Limb (tissue), 2 donors: ENCODE data around the gene PREX1.
"Not testable (repeated sequence)": the region's sequence is repeated elsewhere in the genome, so short reads cannot be mapped to it uniquely, and the experiment has no call there.

Source experiments
- DNase-seq, 2 donors: peaks; one replicate each; pipeline ENCODE4 v3.0.0-alpha.2; 2016; ENCODE audit errors: extremely low spot score in 2 of 2

PREX1 gene

DNA sequence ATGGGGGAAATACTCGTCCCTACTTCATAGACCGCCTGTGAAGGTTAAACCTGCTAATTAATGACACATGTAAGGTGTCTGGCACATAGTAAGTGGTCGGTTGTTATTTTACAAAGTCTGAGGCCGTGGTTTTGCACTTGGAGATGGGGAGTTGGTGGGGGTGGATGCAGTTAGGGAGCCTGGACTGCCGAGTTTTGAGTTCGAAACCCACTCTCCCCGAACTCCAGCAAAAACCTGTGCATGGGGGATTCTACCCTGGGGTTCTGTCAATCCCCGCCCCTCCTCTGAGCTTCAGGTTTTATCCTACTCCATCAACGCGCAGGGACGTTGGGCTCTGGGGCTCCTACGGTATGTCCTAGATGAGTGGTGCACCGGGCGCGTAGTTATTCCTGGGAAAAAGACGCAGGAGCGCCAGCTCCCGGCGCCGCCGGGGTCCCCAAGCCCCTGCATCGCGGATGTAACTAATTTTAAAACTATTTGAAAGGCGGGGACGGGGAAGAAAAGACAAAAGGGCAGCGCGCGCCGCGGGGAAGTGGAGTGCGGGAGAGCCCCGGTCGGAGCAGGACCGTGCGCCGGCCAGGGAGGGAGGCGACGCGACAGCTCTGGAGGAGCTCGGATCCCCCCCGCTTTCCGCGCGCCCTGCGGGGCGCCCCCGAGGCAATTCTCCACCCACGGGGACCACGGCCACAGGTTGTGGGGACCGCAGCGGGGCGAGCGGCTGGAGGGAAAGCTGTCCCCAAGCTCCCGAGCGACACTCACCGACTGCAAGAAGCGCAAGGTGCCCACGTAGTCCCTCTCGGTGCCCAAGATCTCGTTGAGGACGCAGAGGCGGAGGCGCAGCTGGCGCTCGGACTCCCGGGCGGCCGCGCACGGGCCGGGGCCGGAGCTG is 672 bp downstream of the PREX1 start:
- DNase-seq, result peak in 1 of 2 donors; percentile 66

DNA sequence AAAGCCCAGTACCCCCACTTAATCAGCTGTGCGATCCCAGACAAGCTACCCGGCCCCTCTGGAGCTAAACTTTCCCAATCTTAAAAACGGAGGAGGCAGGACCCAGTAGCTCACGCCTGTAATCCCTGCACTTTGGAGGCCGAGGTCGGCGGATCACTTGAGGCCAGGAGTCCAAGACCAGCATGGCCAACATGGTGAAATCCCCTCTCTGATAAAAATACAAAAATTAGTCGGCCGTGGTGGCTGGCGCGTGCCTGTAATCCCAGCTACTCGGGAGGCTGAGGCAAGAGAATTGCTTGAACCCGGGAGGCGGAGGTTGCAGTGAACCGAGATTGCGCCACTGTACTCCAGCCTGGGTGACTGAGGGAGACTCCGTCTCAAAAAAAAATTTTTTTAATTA is 1.3 kb downstream of the PREX1 start:
- not testable (repeated sequence) for DNase-seq

DNA sequence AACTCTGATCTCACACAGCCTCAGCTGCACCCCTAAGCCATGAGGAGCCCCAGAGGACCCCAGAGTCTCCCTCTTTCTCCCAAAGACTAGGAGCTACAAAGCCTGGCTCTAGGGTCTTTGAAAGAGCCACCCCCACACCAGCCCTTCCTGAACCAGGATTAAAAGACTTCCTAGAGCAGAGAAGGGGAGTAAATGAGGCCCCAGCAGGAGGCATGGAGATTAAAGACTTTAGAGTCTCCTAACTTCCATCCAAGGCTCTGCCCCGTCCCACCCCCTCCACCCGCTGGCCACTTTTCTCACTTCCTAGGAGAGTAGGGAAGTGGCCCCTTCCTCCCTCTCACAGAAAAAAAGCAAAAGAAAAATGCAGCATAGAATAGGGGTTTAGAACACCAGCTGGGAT is 1.7 kb downstream of the PREX1 start:
- DNase-seq, result no peak

DNA sequence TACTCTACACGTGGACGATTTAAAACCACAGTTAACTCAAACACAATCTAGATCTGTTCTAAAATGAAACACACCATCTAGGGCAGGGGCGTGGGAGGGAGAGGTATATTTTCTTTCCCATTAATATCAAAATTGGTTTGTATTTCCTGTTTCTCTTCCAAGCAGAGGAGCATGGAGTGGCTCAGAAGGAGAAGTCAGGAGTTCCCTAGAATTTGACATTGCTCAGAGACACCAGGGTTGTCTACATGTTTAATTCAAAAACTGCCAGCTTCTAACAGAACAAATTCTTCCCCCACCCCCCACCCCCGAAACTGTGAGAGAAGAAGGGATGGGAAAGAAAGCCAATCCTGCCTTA is 2.3 kb downstream of the PREX1 start:
- DNase-seq, result no peak

DNA sequence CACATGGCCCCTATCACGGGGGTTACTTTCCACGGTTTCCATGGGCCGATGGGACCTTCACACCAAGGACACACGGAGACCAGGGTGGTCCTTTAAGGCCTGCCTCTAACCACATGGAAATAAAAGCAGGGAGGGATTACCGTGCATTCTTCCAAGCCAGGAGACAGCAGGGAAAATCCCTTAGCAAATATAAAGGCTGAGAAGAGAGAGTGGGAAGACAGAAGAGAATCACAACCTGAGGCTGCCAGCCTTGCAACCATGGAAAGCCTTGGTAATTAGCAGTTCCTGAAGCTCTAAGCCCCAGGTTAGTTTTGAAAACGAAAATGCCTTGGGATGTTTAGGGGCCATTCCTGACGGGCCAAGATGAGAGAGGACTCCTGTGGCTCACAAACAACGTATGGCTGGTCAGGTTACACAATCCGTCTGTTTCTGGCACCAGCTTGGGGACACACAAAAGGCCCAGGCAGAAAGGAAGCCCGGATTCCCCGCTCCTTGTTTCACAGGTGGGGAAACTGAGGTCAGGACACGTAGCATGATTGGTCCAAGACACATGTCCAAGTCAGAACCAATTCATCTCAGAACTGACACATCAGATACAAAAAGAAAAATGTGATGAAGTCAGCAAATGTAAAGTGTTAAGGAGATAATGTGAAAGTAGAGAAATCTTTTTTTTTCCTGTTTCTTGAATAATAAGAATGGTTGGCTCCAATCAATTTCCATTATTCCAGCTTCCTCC is 2.8 kb downstream of the PREX1 start:
- no peak for DNase-seq

DNA sequence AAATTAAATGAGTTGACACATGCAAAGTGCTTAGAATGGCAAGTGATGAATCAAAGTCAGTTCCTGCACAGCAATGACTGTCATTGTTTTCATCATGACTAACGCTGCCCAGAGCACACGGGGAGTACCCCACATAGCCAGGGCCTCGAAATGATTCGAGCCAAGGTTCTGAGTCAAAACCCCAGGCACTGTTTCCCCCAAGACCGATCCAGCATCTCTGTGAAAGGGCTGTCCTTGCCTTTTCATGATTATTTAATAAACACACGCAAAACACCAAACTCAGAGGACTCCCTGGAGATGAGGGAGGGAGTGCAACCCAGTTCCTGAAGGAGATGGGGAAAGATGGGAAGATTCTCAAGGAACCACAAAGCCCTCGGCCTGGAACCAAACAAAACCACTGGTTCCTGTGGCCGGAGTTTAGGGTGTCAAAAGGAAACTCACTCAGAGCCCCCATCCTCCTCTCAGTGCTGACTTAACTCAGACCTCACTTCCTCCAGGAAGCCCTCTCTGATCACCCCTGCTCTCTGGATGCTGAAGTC is 3.8 kb downstream of the PREX1 start:
- no peak for DNase-seq

DNA sequence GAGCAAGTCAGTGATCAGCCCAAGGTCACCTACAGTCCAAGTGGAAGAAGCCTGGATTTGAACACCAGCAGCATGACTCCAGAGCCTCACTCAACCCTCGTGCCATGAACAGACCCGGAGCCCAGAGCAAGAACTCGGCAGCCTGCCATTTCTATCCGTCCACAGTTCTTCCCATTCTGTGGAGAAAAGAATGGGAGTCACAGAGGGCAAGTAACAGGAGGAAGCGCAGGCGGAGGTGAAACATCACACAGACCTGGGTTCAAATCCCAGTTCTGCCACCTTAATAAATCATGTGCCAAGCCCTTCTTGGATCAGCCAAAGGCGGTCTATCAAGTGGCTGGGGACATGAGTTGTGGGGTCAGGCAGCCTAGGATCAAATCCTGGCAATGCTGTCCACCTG is 4.3 kb downstream of the PREX1 start:
- DNase-seq, result no peak

DNA sequence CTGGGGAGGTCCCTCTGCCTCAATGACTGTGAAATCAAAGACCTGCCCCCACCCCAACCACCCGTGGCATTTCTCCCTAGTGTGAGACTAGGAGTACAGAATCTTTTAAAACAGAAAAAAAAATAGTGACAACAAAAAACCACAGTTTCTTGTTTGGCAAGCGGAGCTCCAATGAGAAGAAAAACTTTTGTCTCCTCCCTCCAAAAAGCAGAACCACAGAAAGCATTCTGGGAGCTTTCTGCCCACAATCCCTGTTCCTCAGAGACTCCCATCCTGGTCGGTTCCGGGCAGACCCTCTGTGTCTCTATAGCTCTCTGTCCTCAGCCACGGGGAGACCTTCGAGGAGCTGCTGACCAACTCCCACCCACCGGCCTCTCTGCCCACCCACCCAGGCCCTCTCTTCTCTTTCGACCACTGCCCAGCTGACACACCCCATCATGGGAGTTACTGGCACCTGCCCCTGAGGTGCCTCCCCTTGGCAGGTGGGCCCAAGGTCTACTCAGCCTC is 4.9 kb downstream of the PREX1 start:
- no peak for DNase-seq

DNA sequence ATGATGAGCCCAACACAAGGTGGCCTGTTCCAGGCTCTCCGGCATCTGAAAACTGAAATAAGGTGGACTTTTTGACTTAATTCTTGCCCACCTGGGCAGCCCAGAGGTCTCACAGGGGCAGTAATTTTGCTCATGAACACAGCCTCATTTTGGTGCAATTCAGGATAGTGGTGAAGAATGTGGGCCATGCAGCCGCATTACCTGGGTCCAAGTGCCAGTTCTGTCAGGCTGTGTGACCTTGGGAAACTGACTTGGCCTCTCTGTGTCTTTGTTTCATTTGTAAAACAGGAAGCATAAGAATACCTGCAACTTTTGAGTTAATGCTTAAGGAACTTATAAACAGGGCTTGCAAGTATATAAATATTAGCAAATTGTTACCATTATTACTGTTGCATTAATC is 5.6 kb downstream of the PREX1 start:
- DNase-seq, result no peak

DNA sequence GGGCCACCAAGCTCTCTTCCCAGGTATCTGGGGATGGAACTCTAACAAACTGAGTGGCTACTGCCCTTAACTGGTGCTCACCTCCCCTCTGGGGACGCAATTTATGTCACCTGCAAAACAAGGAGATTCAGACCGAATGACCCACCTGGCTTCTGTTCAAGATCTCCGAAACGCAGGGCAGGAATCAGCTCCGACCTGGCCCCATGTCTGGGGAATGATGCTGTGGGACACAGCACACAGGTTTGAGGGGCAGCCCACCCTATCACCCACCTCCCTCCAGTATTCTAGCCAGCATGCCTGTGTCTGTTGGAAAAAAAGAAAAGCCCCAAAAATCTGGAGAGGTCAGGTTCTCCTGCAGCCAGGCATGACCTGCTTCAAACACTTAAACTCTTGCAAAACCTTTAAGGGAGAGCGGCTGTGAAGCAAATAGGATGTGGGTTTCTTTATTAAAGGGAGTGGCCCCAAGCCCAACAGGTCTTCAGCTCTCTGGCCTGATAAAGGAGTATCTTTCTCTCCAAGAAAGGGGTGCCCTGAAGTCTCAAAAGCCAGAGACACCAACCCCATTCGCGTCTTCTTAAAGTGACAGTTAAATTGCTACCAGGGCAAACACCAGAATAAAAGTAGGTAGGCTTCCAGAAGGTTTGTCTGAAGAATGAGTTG is 6.4 kb downstream of the PREX1 start:
- no peak for DNase-seq

DNA sequence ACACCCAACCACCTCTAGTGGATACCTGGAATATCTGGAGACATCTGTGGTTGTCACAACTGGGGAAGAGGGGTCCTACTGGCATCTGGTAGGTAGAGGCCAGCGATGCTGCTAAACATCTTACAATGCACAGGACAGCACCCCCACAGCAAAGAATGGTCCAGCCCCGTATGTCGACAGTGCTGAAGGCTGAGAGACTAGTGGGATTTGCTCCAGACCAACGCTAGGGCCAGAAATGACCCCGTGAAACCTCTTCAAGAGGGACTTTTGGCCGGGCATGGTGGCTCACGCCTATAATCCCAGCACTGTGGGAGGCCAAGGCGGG is 7.2 kb downstream of the PREX1 start:
- no peak for DNase-seq

DNA sequence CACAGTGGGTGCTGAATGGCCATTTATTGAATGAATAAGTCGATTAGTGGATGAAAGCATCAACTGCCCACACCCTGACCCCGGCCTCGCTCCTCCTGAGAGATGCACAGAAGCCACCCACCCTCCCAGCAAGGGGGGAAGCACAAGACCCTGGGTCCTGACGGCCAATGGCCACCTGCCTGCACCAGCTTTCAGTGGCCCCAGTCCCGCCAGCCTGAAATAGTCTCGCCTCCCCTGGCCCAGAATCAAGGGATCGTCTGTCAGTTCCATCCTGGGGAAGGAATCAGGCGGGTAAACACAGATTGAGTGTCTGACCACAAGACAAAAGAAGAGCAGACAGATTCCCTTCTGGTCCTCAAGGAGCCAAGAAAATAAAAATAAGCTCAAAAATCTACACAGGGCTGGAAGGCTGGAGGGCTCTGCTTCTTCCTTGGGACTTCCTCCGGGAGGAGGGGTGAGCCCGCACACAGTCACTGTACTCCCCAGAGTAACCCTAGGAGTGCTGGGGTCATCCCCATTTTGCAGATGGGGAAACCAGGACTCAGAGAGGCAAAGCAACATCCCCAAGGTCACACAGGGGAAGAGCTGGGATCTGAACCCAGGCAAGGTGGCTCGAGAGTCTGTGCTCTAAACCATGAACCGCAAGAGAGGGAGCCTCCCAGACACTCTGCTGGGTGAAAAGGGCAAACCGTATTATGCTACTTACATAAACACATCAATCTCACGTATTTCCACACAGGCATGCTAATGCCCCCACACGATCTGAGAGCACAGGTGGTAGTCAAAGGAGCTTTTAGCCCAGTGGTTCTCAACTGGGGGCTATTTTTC is 7.8 kb downstream of the PREX1 start:
- no peak for DNase-seq

DNA sequence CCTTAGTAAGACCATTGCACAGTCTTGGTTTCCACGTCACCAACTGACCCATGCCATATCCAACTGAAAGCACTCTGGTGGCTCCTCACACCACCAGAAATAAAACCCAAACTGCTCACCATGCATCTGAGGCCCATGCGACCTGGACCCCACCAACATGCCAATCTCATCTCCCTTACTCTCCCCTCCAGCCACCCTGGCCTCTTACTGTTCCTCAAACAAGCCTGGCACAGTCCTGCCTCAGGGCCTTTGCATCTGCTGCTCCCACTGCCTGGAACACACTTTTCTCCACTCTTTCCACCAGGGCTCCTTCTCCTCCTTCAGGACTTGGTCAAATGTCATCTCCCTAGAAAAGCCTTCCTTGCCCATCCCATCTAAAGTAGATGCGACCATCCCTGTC is 8.7 kb downstream of the PREX1 start:
- no peak for DNase-seq

DNA sequence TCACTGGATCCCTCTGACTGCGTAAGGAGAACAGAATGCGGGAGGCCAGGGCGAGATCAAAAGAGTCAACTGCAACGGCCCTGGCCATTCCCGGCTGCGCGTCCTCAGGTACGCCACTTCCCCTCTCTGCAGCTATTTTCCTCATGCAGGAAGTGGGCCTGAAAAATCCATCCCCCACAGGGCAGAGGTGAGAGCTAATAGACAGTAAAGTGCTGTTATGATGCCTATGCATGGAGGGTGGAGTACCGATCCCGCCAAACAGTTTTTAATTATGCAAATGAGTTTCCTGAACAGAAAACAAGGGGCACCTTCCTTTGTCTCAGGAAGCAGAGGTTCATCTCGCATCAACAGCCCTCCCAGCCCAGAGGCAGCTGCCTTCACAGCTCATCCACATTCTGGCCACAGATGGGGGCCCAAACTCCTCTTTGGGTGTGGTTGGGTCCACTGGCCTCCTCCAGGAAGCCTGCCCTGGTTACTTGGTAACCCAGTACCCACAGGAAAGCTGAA is 9.3 kb downstream of the PREX1 start:
- no peak for DNase-seq

DNA sequence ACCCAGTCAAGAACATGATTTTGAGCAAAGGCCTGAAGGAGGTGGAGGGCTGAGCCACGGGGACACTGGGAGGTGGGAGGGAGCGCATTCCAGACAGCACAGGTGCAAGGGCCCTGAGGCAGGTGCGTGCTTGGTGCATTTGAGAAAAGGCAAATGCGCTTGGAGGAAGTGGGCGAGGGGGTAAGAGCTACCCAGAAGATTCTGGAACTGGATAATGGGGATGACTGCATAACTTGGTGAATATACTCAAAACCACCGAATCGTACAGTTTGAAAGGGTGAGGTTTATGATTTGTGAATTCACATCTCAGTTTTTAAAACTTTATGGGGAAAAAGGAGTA is 9.8 kb downstream of the PREX1 start:
- DNase-seq, result no peak

DNA sequence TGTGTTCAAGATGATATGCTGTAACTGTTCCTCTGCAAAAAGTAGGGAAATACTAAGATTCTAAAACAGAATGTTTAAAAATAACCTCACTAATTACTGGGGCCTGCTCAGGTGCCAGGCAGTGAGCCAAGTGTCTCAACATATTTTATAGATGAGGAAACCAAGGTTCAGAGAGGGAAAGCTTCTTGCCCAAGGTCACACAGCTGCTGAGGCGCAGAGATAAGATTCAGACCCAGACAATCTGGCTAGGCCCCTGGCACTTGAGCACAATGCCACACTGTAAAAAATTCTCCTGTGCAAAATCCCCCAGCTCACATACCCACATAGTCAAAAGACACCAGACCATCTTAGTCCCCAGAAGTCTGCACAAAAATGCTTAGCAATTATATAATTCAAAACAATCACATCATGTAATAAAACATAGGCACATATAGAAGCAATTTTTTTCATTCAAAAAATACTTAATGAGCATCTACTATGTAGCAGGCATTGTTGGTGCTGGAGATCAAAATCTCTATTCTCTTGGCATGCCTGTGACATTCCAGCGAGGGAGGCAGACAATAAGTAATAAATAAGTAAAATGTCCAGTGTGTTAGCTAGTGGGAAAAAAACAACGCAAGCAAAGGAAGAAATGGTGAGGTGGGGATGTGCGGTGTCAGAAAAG is 10.3 kb downstream of the PREX1 start:
- DNase-seq, result no peak

DNA sequence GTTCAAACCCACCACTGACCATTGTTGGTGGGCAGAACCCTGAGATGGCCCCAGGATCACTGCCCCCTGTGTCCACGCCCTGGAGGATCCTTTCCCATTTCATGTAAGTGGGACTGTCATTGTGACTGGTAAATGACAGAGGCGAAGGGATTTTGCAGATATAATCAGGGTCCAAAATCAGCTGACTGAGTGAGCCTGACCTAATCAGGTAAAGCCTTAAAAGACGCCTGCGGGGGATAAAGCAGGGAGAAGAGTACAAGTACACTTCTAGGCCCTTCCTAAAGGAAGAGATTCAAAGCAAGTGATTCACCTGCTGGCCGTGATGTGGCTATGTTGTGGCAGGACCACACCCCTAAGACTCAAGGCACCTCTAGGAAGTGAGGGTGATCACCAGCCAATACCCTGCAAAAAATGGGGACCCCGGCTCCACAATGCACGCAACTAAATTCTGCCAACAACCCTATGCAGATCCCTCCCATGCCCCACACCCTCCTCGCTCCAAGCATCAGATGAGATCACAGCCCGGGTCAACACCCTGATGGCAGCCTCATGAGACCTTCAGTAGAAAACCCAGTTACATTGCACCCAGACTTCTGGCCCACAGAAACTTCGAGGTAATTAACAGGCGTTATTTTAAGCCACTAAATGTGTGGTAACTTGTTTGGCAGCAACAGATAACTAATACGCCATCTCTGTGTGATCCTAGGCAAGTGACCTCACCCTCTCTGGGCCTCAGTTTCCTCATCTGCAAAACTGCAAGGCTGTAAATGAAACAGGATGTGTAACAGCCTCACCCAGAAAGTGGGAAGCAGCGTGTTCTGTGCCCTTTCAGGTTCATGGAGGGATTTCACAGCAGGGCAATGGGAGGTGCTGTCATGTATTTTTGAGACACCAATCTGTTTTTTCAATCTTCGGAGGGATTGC is 11.3 kb downstream of the PREX1 start:
- no peak for DNase-seq

DNA sequence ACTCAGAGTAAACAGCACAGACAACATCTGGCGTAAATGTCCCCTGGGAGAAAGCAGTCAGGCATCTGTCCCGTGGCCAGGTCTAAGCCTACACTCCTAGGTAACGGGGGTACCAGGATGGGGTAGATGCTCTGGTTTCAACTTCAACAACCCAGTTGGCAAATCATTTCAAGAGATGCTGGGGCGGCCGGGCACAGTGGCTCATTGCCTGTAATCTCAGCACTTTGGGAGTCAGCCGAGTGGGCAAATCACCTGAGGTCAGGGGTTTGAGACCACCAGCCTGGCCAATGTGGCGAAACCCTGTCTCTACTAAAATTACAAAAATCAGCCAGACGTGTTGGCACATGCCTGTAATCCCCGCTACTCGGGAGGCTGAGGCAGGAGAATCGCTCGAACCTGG is 12.3 kb downstream of the PREX1 start:
- no peak for DNase-seq

DNA sequence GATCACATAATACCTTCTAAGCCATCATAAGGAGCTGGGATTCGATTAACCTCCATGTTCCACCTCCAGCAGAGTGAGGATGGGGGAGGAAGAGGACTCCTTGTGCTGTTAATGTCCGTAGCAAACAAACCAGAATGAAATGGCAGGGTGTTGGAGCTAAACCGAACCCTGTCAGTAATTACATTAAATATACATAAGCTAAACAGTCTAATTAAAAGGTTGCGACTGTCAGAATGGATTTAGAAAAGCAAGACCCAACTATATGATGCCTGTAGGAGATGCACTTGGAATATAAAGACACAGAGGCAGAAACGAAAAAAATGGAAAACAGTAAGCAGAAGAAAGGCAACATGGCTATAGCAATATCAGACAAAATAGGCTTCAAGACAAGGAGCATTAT is 13.2 kb downstream of the PREX1 start:
- no peak for DNase-seq
